K562 (cell line): ENCODE measurements around the gene BEST1. TPM values are rescaled to one million over a fixed set of nuclear protein-coding genes. Genes with fewer than 3 reads are reported as not detected.

ENCODE experiments used
- EP300 ChIP-seq: IDR thresholded peaks from 2 replicates; pipeline ENCODE4 v1.6.1; 2012; ENCODE audit warnings: low read length, improper control_type of control experiment
- ERF ChIP-seq: fragments of 450-650 bp; formaldehyde crosslinking; IDR thresholded peaks from 2 replicates; pipeline ENCODE4 v1.4.0; 2020; ENCODE audit warnings: mild to moderate bottlenecking, mixed read lengths
- FIP1L1 ChIP-seq: fragments of 200-400 bp; formaldehyde crosslinking; IDR thresholded peaks from 2 replicates; pipeline ENCODE4 v1.6.1; 2018; ENCODE audit warnings: mild to moderate bottlenecking, low read depth, low read length; ENCODE audit not compliant: poor library complexity, severe bottlenecking
- HSF4 ChIP-seq: fragments of 250-450 bp; sonication (Bioruptor Pico); IDR thresholded peaks from 2 replicates; pipeline ENCODE4 v2.1.2; 2022; ENCODE audit warnings: mild to moderate bottlenecking, moderate library complexity, borderline replicate concordance
- ILK ChIP-seq: fragments of 450-650 bp; IDR thresholded peaks from 2 replicates; pipeline ENCODE4 v1.6.1; 2016; ENCODE audit warnings: missing genetic modification characterization, low read depth, mild to moderate bottlenecking, missing compliant biosample characterization, moderate library complexity, borderline replicate concordance
- IRF2 ChIP-seq: sonication (generic); formaldehyde crosslinking; IDR thresholded peaks from 2 replicates; pipeline ENCODE4 v1.8.1; 2022; ENCODE audit warnings: mild to moderate bottlenecking, missing genetic modification reagents
- KLF10 ChIP-seq: fragments of 250-450 bp; sonication (Bioruptor Pico); IDR thresholded peaks from 2 replicates; pipeline ENCODE4 v1.6.1; 2021; ENCODE audit warnings: matching md5 sums
- MYC ChIP-seq, 2 experiments: fragments of 250-450 bp in 1 of 2; sonication (Bioruptor Pico) in 1 of 2; IDR thresholded peaks; 2 replicates each; pipeline versions ENCODE4 v1.5.1 to v1.6.1; 2012 to 2021; ENCODE audit warnings: low read depth in 2 of 2, borderline replicate concordance in 1 of 2, improper control_type of control experiment in 1 of 2, low read length in 1 of 2, mild to moderate bottlenecking in 1 of 2, moderate library complexity in 1 of 2
- POLR2B ChIP-seq: fragments of 450-650 bp; IDR thresholded peaks from 2 replicates; pipeline ENCODE4 v1.6.1; 2018; ENCODE audit warnings: low read depth; ENCODE audit not compliant: partially characterized antibody
- RBM34 ChIP-seq: fragments of 200-400 bp; formaldehyde crosslinking; IDR thresholded peaks from 2 replicates; pipeline ENCODE4 v1.6.1; 2018; ENCODE audit warnings: low read length, borderline replicate concordance; ENCODE audit not compliant: insufficient read depth
- RCOR1 ChIP-seq, 2 experiments: IDR thresholded peaks; 2 replicates each; pipeline ENCODE4 v1.6.1; 2012; ENCODE audit warnings: low read depth in 2 of 2, low read length in 2 of 2, borderline replicate concordance in 1 of 2, improper control_type of control experiment in 1 of 2
- RFX5 ChIP-seq: IDR thresholded peaks from 2 replicates; pipeline ENCODE4 v1.6.1; 2011; ENCODE audit warnings: low read depth, mild to moderate bottlenecking, improper control_type of control experiment, low read length
- SMAD4 ChIP-seq: fragments of 250-450 bp; sonication (Bioruptor Pico); conservative IDR thresholded peaks from 2 replicates; pipeline ENCODE4 v1.8.0; 2021; ENCODE audit warnings: inconsistent platforms, mild to moderate bottlenecking, moderate library complexity
- XRCC3 ChIP-seq: fragments of 450-650 bp; IDR thresholded peaks from 2 replicates; pipeline ENCODE4 v1.6.1; 2017; ENCODE audit warnings: mild to moderate bottlenecking, moderate library complexity
- ZFP36 ChIP-seq: fragments of 150-350 bp; IDR thresholded peaks from 2 replicates; pipeline ENCODE4 v1.6.1; 2018; ENCODE audit warnings: low read length, low read depth; ENCODE audit not compliant: partially characterized antibody
- ZNF444 ChIP-seq: fragments of 250-450 bp; sonication (Bioruptor Pico); IDR thresholded peaks from 2 replicates; pipeline ENCODE4 v1.4.0; 2020; ENCODE audit warnings: mild to moderate bottlenecking, moderate library complexity
- ZNF668 ChIP-seq: fragments of 250-450 bp; sonication (Bioruptor Pico); IDR thresholded peaks from 2 replicates; pipeline ENCODE4 v1.8.0; 2022; ENCODE audit warnings: mild to moderate bottlenecking, inconsistent platforms
- polyA plus RNA-seq, 8 experiments: library from polyadenylated mRNA; depleted of rRNA in 4 of 8; stranded (reverse) in 5 of 8; unstranded in 3 of 8; fragments of >200 nt; fragmentation: Nextera tagmentation in 2 of 8; fragmentation: Illumina TruSeq in 1 of 8; extraction: Ambion mirVana in 2 of 8; extraction: Trizol in 1 of 8; gene quantifications; 2 replicates each; pipeline versions ENCODE4 v1.2.1 to v1.2.3, GENCODE V29; 2011 to 2014; ENCODE audit warnings: inconsistent platforms in 1 of 8, missing spikeins in 1 of 8
- total RNA-seq, 7 experiments: library from RNA; depleted of rRNA in 6 of 7; stranded (reverse); fragments of >200 nt in 6 of 7; fragmentation: Illumina TruSeq in 2 of 7; extraction: Trizol in 2 of 7; gene quantifications; 2 replicates each; pipeline versions ENCODE4 v1.2.1 to v1.2.3, GENCODE V29; 2011 to 2021; ENCODE audit warnings: low replicate concordance in 1 of 7
- TF ChIP-seq, protein P1 (sequence below): sonication (generic); formaldehyde crosslinking; IDR thresholded peaks from 2 replicates; pipeline ENCODE4 v1.8.0; 2022; ENCODE audit warnings: missing genetic modification reagents, mild to moderate bottlenecking, borderline replicate concordance
- TF ChIP-seq, protein P2 (sequence below): fragments of 450-650 bp; IDR thresholded peaks from 2 replicates; pipeline ENCODE4 v1.6.1; 2018; ENCODE audit warnings: mild to moderate bottlenecking, low read depth; ENCODE audit not compliant: partially characterized antibody
- TF ChIP-seq, protein P3 (sequence below), 2 experiments: fragments of 150-350 bp in 1 of 2; IDR thresholded peaks; 2 replicates each; pipeline ENCODE4 v1.6.1; 2012 to 2016; ENCODE audit warnings: low read depth in 2 of 2, low read length in 2 of 2, mild to moderate bottlenecking in 1 of 2, moderate library complexity in 1 of 2

BEST1 gene
- total and polyA plus RNA-seq, 9 of the 15 experiments (the other 6 are each of a cell fraction or from before 2014, with no cell fraction given): 0.07 to 1.3 (median 0.40) TPM

DNA sequence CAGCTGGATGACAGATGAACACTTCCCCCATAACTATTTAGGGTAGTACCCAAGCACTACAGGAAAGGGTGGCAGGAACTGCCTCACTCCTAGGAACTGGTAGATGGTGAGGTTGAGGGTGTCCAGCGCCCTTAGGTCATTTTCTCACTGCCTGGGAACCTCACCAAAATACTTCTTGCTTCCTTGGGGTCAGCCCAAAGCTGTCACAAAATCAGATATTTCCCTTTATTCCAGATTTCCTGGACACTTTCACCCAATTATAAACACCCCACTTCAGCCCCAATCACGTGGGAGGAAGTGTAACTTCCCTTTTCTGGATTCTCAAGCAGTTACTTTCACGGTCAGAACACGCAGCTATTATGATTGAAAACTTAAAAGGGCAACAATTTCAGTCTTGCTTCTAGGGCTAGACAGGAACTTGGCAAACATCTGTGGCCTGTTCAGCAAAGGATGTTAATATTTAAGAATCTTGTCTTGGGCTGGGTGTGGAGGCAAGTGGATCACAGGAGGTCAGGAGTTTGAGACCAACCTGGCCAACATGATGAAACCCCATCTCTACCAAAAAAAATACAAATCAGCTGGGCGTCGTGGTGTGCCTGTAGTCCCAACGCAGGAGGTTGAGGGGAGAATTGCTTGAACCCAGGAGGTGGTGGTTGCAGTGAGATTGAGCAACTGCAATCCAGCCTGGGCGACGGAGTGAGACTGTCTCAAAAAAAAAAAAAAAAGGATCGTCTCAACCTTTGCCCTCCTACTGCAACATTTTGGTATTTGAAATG, 13.3 kb downstream of the BEST1 start (continued):
- TF ChIP-seq, protein P1, sequence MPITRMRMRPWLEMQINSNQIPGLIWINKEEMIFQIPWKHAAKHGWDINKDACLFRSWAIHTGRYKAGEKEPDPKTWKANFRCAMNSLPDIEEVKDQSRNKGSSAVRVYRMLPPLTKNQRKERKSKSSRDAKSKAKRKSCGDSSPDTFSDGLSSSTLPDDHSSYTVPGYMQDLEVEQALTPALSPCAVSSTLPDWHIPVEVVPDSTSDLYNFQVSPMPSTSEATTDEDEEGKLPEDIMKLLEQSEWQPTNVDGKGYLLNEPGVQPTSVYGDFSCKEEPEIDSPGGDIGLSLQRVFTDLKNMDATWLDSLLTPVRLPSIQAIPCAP (CRISPR knock-in tag): no peak; the same call in 1 of the 2 replicates
- TF ChIP-seq EP300 (no peak; the same call in 1 of the 2 replicates), RBM34 (no peak), SMAD4 (CRISPR knock-in tag) (no peak), POLR2B (peak; percentile 93), RCOR1 (IDR thresholded peaks at IDR 0.05; ENCODE audit: borderline replicate concordance in 1 of 2, low read depth in 2 of 2, low read length in 2 of 2) (peak; percentile 6 to 38; a peak in 1 of 4 replicates), RFX5 (no peak), XRCC3 (no peak), ZNF668 (CRISPR knock-in tag) (peak; percentile 42; the same call in 1 of the 2 replicates), ILK (tag) (no peak), ZNF444 (CRISPR knock-in tag) (peak; percentile 68), FIP1L1 (no peak), ZFP36 (no peak), IRF2 (CRISPR knock-in tag) (no peak), MYC (IDR thresholded peaks at IDR 0.05; ENCODE audit: low read depth, low read length) (peak; percentile 65; the same call in 1 of the 2 replicates), MYC (CRISPR knock-in tag; IDR thresholded peaks at IDR 0.05; ENCODE audit: borderline replicate concordance, low read depth) (peak; percentile 86), ERF (CRISPR knock-in tag) (peak; percentile 62; the same call in 1 of the 2 replicates), HSF4 (CRISPR knock-in tag) (no peak), KLF10 (CRISPR knock-in tag) (peak; percentile 77; the same call in 1 of the 2 replicates)
- TF ChIP-seq, protein P2, sequence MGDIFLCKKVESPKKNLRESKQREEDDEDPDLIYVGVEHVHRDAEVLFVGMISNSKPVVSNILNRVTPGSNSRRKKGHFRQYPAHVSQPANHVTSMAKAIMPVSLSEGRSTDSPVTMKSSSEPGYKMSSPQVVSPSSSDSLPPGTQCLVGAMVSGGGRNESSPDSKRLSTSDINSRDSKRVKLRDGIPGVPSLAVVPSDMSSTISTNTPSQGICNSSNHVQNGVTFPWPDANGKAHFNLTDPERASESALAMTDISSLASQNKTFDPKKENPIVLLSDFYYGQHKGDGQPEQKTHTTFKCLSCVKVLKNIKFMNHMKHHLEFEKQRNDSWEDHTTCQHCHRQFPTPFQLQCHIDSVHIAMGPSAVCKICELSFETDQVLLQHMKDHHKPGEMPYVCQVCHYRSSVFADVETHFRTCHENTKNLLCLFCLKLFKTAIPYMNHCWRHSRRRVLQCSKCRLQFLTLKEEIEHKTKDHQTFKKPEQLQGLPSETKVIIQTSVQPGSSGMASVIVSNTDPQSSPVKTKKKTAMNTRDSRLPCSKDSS: no peak
- TF ChIP-seq, protein P3, sequence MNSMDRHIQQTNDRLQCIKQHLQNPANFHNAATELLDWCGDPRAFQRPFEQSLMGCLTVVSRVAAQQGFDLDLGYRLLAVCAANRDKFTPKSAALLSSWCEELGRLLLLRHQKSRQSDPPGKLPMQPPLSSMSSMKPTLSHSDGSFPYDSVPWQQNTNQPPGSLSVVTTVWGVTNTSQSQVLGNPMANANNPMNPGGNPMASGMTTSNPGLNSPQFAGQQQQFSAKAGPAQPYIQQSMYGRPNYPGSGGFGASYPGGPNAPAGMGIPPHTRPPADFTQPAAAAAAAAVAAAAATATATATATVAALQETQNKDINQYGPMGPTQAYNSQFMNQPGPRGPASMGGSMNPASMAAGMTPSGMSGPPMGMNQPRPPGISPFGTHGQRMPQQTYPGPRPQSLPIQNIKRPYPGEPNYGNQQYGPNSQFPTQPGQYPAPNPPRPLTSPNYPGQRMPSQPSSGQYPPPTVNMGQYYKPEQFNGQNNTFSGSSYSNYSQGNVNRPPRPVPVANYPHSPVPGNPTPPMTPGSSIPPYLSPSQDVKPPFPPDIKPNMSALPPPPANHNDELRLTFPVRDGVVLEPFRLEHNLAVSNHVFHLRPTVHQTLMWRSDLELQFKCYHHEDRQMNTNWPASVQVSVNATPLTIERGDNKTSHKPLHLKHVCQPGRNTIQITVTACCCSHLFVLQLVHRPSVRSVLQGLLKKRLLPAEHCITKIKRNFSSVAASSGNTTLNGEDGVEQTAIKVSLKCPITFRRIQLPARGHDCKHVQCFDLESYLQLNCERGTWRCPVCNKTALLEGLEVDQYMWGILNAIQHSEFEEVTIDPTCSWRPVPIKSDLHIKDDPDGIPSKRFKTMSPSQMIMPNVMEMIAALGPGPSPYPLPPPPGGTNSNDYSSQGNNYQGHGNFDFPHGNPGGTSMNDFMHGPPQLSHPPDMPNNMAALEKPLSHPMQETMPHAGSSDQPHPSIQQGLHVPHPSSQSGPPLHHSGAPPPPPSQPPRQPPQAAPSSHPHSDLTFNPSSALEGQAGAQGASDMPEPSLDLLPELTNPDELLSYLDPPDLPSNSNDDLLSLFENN (IDR thresholded peaks at IDR 0.05; ENCODE audit: low read depth in 2 of 2, low read length in 2 of 2): peak in 1 of 2 experiments; percentile 61; a peak in 3 of 4 replicates
